ENCODE results near the gene MLANA.
"Not testable (repeated sequence)": the region's sequence is repeated elsewhere in the genome, so short reads cannot be mapped to it uniquely, and the experiment has no call there.

MLANA gene

GRCh38 chr9:5870020-5870339 is 20.7 kb upstream of the MLANA start:
- no peak for FAIRE-seq

DNA sequence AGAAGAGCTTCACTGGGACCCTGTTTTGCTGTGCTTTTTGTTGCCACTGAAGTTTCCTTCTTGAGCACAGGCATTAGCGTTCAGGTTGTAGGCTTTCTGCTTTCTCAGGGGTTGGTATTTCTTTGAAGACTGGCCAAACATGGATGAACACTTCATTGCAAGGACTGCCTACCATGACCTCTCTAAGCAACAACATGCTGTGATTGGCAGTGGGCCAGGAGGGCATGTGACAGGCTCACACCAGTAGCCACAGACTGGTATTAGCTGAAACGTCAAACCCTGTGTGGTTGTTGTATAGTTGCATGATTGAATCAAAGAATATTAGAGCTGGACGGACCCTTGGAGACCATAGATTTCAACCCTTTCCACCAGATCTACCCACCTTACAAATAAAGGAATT is 20.0 kb upstream of the MLANA start:
- FAIRE-seq = no peak

- FAIRE-seq = no peak
Observed at GRCh38 chr9:5871785-5872184, 18.9 kb upstream of the MLANA start.

GRCh38 chr9:5872511-5872910 is 18.2 kb upstream of the MLANA start:
- FAIRE-seq = peak; percentile 95

DNA sequence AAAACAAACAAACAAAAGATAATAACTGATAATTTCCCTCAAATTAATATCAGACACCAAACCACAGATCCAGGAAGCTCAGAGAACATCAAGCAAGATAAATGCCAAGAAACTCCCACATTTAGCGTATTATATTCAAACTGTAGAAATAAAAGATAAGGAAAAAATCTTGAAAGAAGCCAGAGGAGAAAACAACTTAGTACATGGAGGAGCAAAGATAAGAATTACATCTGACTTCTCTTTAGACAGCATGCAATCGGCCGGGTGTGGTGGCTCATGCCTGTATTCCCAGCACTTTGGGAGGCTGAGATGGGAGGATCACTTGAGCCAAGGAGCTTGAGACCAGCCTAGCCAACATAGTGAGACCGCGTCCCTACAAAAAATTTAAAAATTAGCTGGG is 17.2 kb upstream of the MLANA start:
- peak; percentile 29 for FAIRE-seq

GRCh38 chr9:5874048-5874447 is 16.6 kb upstream of the MLANA start:
- no peak for FAIRE-seq

DNA sequence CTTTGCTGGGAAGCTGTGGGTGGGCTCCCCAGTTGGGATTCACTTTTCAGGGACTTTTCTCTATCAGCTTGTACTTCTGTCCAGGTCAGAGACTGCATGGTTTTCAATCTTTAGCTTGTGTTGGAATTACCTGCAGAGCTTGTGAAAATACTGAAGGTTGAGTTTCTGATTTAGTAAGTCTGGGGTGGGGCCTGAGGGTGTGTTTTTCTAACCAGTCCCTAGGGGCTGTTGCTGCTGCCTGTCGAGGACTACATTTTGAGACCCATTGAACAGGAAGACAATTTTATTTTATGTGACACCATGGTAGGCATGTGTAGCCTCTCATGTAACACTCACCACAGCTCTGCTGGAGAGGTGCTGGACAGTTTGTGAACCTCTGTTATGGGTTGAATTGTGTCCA is 14.7 kb upstream of the MLANA start:
- FAIRE-seq = no peak

DNA sequence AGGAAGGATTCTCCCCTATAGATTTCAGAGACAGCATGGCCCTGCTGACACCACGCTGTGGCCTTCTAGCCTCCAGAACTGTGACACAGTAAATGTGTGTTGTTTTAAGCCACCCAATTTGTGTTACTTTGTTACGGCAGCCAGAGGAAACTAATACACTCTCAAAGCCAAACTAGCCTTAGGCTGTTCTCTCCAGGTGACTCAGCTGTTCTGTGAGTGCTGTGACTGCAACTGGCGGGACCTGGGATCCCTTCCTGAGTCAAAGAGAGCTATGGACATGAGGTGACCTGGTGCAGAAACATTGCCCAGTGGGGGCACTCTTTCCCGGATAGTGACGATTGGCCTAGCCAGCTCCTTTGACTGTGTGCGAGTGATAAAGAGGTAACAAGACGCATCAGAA is 14.0 kb upstream of the MLANA start:
- FAIRE-seq = no peak

DNA sequence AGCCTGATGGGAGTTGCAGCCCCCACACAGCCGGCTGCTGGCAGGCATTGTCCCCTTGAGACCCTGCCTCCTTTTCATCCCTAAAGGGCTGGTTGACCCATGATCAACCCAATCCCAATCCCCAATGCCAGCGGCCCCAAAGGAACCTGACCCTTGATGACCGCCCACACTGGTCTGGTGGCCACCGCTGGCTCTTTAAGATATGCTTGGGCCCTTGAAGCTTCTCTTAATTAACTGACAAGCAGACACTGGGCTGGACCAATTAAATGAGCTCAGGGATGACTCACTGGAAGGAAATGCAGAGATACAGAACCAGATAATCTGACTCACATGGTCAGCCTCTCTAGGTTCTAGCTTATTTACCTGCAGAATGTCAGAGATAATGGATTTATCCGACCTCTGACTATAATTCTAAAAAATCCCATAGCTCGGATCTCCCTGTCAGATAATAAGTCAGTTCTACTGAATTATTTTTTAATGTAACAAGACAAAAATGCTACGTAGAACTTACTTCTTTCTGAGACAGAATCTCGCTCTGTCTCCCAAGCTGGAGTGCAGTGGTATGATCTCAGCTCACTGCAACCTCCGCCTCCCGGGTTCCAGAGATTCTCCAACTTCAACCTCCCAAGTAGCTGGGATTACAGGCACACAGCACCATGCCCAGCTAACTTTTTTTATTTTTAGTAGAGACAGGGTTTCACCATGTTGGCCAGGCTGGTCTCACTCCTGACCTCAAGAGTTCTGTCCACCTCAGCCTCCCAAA is 11.1 kb upstream of the MLANA start:
- FAIRE-seq = no peak

GRCh38 chr9:5882244-5883012 is 8.3 kb upstream of the MLANA start:
- FAIRE-seq = not testable (repeated sequence)

- no peak for FAIRE-seq
Observed at GRCh38 chr9:5884191-5884590, 6.5 kb upstream of the MLANA start.

DNA sequence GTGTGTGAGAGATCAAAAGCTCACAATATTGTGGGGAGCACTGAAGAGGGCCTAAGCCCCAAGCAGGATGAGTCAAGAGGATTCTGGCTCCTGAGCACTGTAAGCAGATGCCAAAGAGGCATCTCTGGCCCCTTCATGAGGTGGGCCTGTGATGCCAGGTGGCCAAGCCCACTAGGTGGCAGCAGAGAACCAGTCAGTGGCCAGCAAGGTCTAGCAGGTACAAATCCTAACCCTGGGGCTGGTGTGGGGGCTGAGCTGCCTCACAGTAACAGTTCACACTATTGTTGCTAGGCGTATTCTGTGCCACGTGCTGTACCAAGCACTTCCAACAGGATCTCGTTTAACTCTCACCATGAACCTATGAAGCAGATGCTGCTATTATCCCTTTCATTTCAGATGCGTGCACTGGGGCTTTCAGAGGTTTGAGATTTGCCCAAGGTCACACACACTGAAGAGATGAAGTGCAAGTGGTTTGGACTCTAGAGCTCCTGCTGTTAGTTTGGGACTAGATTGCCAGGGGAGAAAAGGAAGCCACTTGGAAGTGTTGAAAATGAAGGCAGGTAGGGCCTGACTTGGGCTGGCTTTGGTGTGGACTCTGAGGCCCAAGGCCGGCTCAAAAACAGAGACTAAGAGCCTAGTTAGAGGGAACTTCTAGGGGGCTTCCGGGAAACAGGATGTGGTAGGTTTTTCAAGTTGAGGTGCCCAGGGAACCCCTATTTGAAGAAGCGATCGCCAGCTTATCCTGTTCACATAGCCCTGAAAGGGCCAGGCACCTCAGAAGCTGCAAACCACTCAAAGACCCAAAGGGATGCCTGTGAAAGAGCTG is 4.4 kb upstream of the MLANA start:
- FAIRE-seq = no peak

DNA sequence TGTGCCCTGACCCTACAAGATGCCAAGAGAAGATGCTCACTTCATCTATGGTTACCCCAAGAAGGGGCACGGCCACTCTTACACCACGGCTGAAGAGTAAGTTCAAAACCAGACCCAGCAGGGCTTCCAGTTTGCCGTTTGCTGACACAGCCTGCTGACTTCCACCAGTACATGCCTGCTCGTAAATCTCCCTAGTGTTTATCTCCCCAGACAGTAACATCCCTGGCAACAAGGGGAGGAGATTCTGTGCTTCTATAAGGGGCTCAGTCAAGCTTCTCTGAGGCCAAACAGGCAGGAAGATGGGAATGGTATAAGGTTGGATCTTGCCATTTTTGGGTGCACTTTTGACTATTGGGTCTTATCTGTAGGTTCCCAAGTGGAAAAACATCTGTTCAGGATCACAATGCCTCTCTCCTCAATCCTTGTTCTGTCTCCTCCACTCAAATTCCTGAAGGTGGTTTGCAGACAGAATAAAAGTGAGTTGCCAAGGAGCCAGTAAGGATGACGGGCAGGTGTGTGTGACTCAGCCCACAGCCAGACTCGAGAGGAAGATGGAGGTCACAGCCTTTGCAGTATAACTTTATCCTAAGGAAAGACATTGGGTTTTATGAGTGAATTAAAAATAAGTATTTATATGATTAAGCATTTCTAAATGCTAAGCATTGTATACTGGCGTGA is 1.9 kb downstream of the MLANA start:
- no peak for FAIRE-seq

GRCh38 chr9:5893134-5893505 is 2.4 kb downstream of the MLANA start:
- FAIRE-seq = no peak

GRCh38 chr9:5893591-5894236 is 3.0 kb downstream of the MLANA start:
- no peak for FAIRE-seq

GRCh38 chr9:5894237-5894959 is 3.7 kb downstream of the MLANA start:
- no peak for FAIRE-seq

DNA sequence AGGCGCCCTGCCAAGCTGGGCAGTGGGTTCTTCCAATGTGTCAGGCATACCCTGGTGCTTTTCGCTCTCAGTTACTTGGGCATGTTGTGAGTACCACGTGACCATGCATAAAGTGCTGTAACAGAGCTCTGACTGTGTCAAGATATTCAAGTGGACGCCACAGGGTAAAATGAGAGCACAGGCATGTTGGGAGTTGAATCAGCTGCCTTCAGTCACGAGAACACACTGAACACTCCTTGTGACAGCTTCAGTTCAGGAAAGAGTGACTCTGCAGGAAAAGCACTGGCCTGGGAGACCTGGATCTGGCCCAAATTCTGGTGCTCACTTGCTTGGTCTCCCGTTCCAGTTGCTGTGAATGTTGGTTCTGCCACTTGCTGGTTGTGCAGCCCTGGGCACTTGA is 5.1 kb downstream of the MLANA start:
- no peak for FAIRE-seq

DNA sequence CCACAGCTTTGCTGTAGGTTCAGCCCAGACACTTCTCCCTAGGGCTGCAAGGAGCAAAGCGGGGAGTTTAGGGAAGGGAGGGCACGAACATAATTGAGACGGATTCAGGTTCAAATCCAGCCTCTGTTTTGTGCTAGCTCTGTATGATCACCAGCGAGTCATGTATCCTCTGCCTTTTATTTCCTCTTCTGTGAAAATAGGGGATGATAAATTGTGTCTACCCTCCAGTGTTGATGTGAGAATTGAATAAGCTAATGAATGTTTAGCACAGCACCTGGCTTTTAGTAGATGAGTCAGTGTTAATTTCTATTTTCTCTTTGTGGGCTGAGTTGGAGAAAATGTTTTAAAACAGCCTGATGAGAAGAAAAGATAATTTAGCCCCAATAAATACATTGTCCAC is 6.2 kb downstream of the MLANA start:
- no peak for FAIRE-seq

DNA sequence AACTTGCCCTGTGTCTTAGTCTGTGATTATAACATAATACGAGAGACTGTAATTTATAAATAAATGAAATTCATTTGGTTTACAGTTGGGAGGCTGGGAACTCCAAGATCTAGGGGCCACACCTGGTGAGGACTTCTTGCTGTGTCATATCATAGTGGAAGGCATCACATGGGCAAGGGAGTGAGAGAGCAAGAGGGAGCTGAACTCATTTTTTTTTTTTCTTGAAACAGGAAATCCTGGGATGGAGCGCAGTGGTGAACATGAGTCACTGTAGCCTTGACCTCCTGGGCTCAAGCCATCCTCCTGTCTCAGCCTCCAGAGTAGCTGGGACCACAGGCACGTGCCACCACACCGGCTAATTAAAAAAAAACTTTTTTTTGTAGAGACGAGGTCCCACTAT is 7.2 kb downstream of the MLANA start:
- no peak for FAIRE-seq

- FAIRE-seq = no peak
Observed at GRCh38 chr9:5899292-5899691, 8.6 kb downstream of the MLANA start.

DNA sequence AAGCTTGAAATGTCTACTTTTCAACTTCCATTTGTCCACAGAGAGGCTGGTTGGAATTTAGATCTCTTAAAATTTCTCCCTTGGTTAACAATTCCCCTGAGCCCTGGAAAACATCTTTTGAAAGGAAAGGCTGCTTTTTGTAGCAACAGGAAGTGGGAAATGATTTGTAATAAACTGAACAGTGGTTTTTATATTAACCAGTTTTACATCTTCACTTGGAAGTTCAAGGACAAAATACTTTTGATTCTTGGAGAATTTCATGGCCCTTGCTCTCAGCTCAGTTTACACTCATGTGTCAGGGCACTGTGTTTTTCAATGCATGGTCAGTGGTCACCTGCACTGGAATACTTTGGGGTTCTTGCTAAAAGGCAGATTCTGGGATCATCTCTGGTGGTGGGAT is 9.9 kb downstream of the MLANA start:
- FAIRE-seq = no peak

DNA sequence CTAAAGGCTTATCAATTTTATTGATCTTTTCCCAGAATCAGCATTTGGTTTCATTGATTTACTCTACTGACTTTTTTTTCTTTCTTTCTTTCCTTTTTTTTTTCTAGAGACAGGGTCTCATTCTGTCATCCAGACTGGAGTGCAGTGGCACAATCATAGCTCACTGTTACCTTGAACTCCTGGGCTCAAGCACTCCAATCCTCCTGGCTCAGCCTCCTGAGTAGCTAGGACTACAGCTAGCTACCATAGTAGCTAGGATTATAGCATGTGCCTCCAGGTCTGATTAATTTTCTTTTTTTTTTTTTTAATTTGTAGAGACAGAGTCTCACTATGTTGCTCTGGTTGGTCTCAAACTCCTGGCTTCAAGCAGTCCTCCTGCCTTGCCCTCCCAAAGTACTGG is 11.7 kb downstream of the MLANA start:
- no peak for FAIRE-seq

Measured in endometrium (tissue), 2 donors.